Stimulated activated naive CD4-positive, alpha-beta T cell treated with Interleukin-2 at 50 U/mL for 16 hours (primary cell): ENCODE results near the gene CDC42BPA.
A peak's percentile ranks its signal among the peaks of the same experiment; 100 is the strongest.

ENCODE experiments used
- DNase-seq: peaks from one replicate; lab custom pipeline; 2025; lab: John Stamatoyannopoulos, UW

CDC42BPA gene

DNA sequence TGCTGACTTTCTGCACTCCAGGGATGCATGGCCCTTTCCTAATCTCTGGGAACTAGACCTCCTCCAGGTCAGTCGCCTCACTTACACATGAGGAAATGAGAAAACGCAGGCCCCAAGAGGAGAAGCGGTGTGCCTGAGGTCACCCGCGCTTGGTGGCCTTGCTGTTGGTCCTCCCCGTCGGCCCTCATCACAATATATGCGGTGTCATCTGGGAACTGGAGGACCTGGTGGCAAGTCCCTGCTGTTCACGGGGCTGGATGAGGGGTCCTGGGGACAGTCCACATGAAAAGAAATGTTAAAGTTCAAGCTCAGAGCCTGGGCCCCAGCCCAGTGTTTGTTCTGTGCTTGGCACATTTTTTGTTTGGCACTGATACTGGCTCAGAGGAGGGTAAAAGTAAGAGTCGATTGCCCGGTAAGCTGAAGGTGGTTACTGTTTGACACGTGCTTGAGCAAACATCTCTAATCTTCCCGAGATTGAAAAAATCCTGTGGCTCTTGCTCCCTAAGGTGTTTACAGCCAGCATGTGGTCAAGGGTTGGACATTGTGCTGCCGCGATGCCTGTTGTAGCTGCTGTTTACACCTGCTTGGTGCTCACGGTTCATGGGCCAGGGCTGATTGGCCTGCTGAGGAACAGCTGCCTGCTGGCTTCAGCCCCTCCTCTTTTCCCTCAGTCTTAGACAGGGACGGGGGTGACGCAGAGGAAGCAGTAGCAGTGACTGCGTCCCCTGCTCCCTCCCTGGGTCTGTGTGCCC, 373.0 kb downstream of the CDC42BPA start:
- DNase-seq: no peak

- no peak for DNase-seq
Measured at GRCh38 chr1:226943927-226944326, 374.4 kb downstream of the CDC42BPA start.

DNA sequence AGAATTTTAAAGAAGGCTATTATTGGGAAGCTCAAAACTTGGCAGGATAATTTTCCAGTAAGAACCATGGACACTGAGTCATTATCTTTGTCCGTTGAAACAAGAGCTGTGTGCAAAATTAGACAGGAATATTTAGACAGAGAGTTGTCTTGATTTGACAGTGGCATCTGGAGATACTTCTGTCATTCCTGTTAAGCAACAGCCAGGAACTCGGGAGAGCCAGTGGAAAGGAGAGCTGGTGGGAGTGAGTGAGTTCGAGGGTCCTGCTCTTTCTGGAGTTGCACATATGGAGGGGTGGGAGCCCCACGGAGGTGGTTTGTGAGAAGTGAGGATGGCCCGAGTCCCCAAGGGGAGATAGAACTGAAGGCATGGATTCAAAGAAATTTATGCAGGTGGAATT, 375.1 kb downstream of the CDC42BPA start:
- DNase-seq: no peak

GRCh38 chr1:226942392-226942791, 375.9 kb downstream of the CDC42BPA start:
- DNase-seq: no peak

GRCh38 chr1:226940806-226941067, 377.6 kb downstream of the CDC42BPA start:
- DNase-seq: no peak

- DNase-seq: peak; percentile 99
Measured at GRCh38 chr1:226940029-226940805, 378.1 kb downstream of the CDC42BPA start, which contains the start of gene COQ8A. COQ8A (plus strand) TSS chr1:226940294; CDS start chr1:226961386, 21,092 bp downstream.
